Activated naive CD4-positive, alpha-beta T cell treated with anti-CD3 and anti-CD28 coated beads for 36 hours (primary cell): Measurements from ENCODE around the gene GALK1. TPM values are rescaled to one million over a fixed set of nuclear protein-coding genes. Genes with fewer than 3 reads are reported as not detected.

Experiments used
- CTCF ChIA-PET: fragments of 350-600 bp; sonication (Branson Sonifier 250); formaldehyde crosslinking; loops from one replicate; lab custom pipeline; 2021; ENCODE audit warnings: antibody characterized with exemption; lab: Charles Lee
- DNase-seq: peaks from one replicate; pipeline ENCODE4 v3.0.0-alpha.2; 2020
- H3K27ac Mint-ChIP-seq: one replicate; pipeline ENCODE4 v1.8.0; 2021; ENCODE audit warnings: mild to moderate bottlenecking, mixed read lengths
- H3K27me3 Mint-ChIP-seq: one replicate; pipeline ENCODE4 v1.8.0; 2021; ENCODE audit warnings: low read depth, mixed read lengths
- H3K36me3 Mint-ChIP-seq: one replicate; pipeline ENCODE4 v1.8.0; 2021; ENCODE audit warnings: low read depth, mixed read lengths
- H3K4me1 Mint-ChIP-seq: one replicate; pipeline ENCODE4 v1.8.0; 2021; ENCODE audit warnings: low read depth, mixed read lengths
- H3K4me3 Mint-ChIP-seq: one replicate; pipeline ENCODE4 v1.8.0; 2021; ENCODE audit warnings: mild to moderate bottlenecking, moderate library complexity, mixed read lengths
- H3K9me3 Mint-ChIP-seq: one replicate; pipeline ENCODE4 v1.8.0; 2021; ENCODE audit warnings: mixed read lengths
- intact Hi-C: fragments of 100-400 bp; cut with micrococcal nuclease; formaldehyde crosslinking; loops from one replicate; pipeline ENCODE4 v1.15.1; 2023
- microRNA-seq: library from miRNA; unstranded; fragments of <30 nt; microRNA quantifications from one replicate; pipeline ENCODE4 v1.2.0, GENCODE V29; 2022; ENCODE audit warnings: borderline microRNAs expressed, borderline replicate concordance
- total RNA-seq, 2 experiments: library from RNA; stranded (reverse); gene quantifications; one replicate each; pipeline ENCODE4 v1.2.3, GENCODE V29; 2021

Gene GALK1
- total RNA-seq, 2 experiments from 2014 or later: 48.7 to 50.2 TPM

DNA sequence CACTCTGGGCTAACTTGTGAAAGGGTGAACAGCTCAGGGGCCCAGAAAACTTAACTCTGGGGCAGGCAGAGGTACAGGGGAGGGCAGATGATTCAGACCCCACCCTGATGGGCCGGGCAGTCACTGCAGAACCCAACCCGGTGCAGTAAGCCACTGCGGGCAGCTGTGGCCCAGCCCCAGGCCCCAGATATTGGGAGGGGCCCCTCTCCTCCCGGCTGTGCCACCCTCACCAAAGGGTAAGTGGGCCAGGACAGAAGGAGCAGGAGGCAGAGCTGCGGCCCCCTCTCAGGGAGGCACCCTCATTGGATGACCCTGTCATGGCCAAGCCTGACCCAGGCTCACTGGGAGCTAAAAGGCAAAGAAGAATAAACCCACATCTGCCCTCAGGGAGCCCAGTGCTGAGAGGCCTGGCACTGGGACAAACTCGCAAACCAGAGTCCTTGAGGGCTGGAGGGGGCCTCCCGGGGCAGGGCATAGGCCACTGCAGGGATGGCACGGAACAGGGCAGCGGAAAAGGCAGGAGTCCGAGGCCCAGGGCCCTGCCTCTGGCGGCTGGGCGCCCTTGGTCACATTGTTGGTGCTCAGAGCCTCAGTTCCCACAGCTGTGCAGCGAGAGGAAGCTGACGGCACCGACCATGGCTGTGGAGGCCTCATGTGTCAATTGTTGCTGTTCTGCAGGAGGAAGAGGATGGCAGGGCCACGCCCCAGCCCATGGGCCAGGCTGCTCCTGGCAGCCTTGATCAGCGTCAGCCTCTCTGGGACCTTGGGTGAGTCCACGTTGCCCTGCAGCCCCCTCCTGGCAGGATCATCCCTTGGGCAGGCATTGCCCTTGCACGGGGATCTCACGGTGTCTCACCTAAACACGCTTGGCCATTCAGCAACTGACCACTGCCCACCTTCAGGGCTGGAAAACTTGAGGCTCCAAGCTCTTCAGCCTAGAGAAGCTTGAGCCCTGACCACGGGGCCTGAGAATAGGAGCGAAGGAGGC lies 40.7 kb downstream of the GALK1 start:
- peaks cover 5% of the 10 kb centered on the region for H3K27me3 Mint-ChIP-seq
- CTCF ChIA-PET: interaction anchor here (0.6 kb wide), 1 partner anchor 356 kb away, joined by 3 read pairs; no protein-coding TSS in a partner anchor
- no peak overlapping the region for H3K27ac Mint-ChIP-seq
- H3K36me3 Mint-ChIP-seq: no peaks in the 10 kb centered on the region
- H3K4me3 Mint-ChIP-seq: no peak overlapping the region
- no peak for DNase-seq
- no peaks in the 10 kb centered on the region for H3K9me3 Mint-ChIP-seq
- intact Hi-C loops: loop anchor here (5.0 kb wide), 1 partner anchor 37 kb away; no protein-coding TSS in a partner anchor
- H3K4me1 Mint-ChIP-seq: peaks cover 2% of the 10 kb centered on the region

DNA sequence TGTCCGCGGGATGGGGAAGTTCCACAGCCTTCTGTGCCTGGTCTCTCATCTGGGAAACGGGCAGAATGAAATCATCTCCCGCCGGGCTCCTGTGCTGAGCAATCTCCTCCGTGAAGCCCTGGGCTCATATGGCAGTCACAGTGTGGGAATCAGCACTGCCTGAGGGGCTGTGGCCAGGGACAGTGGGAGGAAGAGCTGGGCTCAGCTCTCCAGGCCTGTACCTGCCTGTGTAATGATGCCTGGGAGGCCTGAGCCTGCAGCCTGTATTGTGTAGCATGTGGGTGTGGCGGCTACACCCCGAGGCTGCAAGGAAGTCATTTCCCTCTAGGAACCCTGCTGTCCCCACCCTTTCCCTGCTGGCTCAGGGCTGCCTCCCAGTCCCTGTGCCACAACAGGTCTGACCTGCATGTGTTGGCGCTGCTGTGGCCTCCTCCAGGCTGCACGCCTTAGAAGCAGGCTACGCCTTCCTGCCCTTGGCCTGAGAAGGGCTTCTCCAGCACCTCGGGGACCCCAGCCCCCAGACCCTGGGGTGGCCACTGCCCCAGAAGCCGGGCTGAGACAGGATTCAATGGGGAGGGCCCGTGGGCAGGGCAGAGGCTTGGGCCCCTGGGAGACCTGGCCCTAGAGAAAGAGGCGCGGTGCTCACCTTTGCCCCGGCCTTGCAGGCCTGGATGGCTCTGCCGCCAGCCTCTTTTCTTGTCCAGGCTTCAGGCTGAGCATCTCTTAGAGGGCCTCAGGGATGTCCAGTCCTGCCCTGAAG lies 41.6 kb downstream of the GALK1 start:
- Mint-ChIP-seq H3K36me3 (no peaks in the 10 kb centered on the region), H3K27ac (peak overlapping the region; percentile 46), H3K27me3 (peaks cover 5% of the 10 kb centered on the region), H3K4me1 (peaks cover 2% of the 10 kb centered on the region), H3K4me3 (no peak overlapping the region), H3K9me3 (no peaks in the 10 kb centered on the region)
- no peak for DNase-seq
- intact Hi-C loops: loop anchor here (5.0 kb wide), 1 partner anchor 36 kb away; no protein-coding TSS in a partner anchor
- CTCF ChIA-PET: no interaction called here

DNA sequence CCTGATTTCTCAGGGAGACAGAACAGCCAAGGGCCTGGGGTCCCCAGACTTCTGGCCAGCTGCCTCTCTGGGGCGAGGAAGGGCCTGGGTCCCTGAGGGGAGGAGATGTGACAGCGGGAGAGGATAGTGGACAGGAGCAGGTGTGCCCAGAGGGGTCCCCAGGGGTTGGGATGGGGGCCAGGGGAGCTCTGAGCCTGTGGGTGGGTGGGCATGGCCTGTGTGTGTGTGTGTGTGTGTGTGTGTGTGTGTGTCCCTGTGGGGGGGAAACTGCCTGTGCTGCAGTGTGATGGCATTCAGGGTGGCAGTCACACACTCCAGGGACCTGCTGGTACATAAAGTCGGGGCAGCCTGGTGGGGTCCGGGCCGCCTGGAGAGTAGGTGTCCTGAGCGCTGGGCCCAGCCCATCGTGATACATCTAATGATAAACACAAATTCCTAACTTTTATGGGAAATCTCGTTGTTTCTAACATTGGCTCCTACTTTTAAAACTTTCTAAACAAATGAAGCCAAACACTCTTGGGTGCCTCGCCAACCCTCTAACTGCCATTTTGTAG lies 42.4 kb downstream of the GALK1 start:
- Mint-ChIP-seq H3K4me1 (peaks cover 2% of the 10 kb centered on the region), H3K36me3 (no peaks in the 10 kb centered on the region), H3K27me3 (peaks cover 5% of the 10 kb centered on the region), H3K9me3 (no peaks in the 10 kb centered on the region), H3K27ac (no peak overlapping the region), H3K4me3 (no peak overlapping the region)
- intact Hi-C loops: loop anchor here (5.0 kb wide), 1 partner anchor 35 kb away; no protein-coding TSS in a partner anchor
- no peak for DNase-seq
- CTCF ChIA-PET: no interaction called here

DNA sequence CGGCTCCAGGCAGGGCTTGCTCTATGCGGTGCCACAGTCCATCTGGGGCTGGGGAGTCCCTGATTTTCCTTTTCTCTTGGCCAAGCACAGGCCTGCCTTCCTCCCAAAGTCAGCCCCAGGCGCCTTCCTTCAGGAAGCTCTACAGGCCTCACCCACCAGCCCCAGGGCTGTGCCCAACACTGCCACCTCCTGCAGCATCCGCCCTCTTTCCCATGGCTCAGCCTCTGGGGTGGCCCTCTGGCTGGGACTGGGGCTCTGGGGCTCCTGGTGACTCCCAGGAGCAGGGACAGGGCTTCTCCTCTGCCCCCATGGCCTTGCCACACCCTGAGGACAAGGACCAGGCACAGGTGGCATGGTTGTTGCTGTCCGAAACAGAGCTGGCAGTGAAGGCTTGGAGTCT lies 42.9 kb downstream of the GALK1 start:
- CTCF ChIA-PET: interaction anchor here (1.0 kb wide), 1 partner anchor 27 kb away, joined by 4 read pairs; no protein-coding TSS in a partner anchor
- Mint-ChIP-seq H3K36me3 (no peaks in the 10 kb centered on the region), H3K27me3 (peaks cover 5% of the 10 kb centered on the region), H3K9me3 (no peaks in the 10 kb centered on the region), H3K27ac (no peak overlapping the region), H3K4me1 (peaks cover 2% of the 10 kb centered on the region), H3K4me3 (peak overlapping the region; percentile 32)
- no peak for DNase-seq
- intact Hi-C loops: loop anchor here (5.0 kb wide), 1 partner anchor 35 kb away; no protein-coding TSS in a partner anchor

DNA sequence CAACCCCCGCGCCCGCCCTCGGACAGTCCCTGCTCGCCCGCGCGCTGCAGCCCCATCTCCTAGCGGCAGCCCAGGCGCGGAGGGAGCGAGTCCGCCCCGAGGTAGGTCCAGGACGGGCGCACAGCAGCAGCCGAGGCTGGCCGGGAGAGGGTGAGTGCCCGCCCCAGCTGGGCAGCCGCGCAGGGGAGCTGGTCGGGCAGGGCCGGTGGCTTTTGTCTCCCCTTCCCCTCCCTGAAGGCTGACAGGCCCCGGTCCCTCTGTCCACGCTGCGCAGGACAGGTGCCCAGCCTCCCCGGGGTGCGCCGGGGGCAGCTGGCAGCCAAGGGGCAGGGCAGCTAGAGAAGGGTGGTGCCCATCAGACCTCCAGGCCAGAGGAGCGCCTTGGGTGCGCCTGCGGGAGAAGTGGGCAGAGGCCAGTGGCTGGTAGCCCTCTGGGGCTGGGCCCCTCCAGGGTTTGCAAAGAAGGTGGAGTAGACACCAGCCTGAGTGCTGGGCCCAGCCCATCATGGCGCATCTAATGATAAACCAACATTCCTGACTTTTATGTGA lies 43.5 kb downstream of the GALK1 start:
- intact Hi-C loops: loop anchor here (5.0 kb wide), 1 partner anchor 34 kb away; no protein-coding TSS in a partner anchor
- Mint-ChIP-seq H3K27ac (no peak overlapping the region), H3K4me3 (no peak overlapping the region)

DNA sequence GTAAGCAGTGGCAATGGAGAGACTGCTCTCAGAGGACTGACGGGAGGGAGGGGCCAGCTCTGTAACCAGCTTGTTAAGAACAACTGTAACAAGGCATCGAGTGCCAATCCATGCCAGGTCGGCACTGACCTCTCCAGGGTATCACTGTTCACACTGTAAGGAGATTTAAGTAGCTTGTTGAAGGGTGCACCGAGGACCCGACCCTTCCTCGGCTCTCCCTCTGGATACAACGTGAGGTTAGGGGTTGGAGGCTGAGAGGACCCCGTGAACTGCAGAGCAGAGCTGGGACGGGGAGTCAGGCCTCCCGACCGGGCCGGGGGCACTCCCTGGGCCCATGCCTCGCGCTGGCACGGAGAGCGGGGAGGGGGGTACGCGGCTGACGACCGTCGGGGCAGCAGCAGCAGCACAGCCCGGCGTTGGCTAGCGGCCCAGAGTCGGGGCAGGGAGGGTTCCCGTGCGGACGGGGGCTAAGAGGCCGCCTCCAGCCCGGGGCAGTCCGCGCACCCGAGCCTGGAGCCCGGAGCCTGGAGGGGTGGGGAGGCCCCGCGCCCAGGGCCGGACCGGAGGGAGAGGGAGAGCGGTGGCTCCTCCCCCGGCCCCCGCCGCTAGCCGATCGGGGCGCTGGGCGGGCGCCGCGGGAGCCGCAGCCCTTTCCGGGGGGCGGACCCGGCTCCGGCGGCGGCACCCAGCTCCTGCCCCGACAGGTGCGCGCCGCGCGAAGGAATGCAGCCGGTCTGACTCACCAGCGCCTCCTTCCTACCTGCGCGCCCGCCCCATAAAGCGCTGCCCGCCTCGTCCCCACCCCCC lies 44.1 kb downstream of the GALK1 start, which contains the start of gene ITGB4:
TSS of gene ITGB4 (plus strand) at position 804 of the 807 bp plus-strand sequence. CDS start 3,245 bp downstream, outside the sequence.
- H3K36me3 Mint-ChIP-seq: no peaks in the 10 kb centered on the region
- no peaks in the 10 kb centered on the region for H3K9me3 Mint-ChIP-seq
- peak; percentile 68 for DNase-seq
- intact Hi-C loops: loop anchor here (5.0 kb wide), 1 partner anchor 34 kb away; no protein-coding TSS in a partner anchor
- CTCF ChIA-PET: interaction anchor here (0.7 to 1.2 kb wide), 5 partner anchors 27 to 67 kb away, joined by 3 to 10 read pairs (median 5); no protein-coding TSS in a partner anchor
- H3K4me3 Mint-ChIP-seq: peak within 1 kb of the TSS; percentile 67
- no peak within 1 kb of the TSS for H3K27ac Mint-ChIP-seq
- peaks cover 2% of the 10 kb centered on the region for H3K4me1 Mint-ChIP-seq
- H3K27me3 Mint-ChIP-seq: peaks cover 6% of the 10 kb centered on the region

More for the DNA sequence above, 43.5 kb downstream of the GALK1 start:
- DNase-seq: no peak
- no peaks in the 10 kb centered on the region for H3K9me3 Mint-ChIP-seq
- no peaks in the 10 kb centered on the region for H3K36me3 Mint-ChIP-seq
- CTCF ChIA-PET: interaction anchor here (1.0 kb wide), 1 partner anchor 28 kb away, joined by 4 read pairs; no protein-coding TSS in a partner anchor
- peaks cover 2% of the 10 kb centered on the region for H3K4me1 Mint-ChIP-seq
- H3K27me3 Mint-ChIP-seq: peaks cover 5% of the 10 kb centered on the region

DNA sequence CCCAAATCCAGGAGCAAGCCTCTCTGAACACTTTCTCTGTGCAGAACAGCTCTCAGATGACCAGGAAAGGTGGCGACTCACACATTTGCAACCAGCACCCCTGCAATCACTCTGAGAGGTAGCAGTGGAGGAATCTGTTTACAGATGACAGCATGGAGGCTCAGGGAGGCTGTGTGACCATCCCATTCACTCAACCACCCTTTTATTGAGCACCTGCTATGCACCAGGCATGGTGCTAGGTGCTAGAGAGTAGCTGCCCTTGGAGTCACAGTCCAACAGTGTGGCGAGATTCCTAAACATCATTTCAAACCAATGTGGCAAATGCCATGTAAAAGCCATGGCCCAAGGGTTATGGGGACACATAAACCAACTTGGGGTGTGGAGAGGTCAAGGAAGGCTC lies 45.3 kb downstream of the GALK1 start:
- Mint-ChIP-seq H3K27ac (no peak overlapping the region), H3K4me3 (peak overlapping the region; percentile 67), H3K4me1 (peaks cover 2% of the 10 kb centered on the region), H3K36me3 (no peaks in the 10 kb centered on the region), H3K9me3 (no peaks in the 10 kb centered on the region), H3K27me3 (peaks cover 6% of the 10 kb centered on the region)
- CTCF ChIA-PET: no interaction called here
- DNase-seq: no peak
- intact Hi-C loops: loop anchor here (5.0 kb wide), 1 partner anchor 32 kb away; no protein-coding TSS in a partner anchor

DNA sequence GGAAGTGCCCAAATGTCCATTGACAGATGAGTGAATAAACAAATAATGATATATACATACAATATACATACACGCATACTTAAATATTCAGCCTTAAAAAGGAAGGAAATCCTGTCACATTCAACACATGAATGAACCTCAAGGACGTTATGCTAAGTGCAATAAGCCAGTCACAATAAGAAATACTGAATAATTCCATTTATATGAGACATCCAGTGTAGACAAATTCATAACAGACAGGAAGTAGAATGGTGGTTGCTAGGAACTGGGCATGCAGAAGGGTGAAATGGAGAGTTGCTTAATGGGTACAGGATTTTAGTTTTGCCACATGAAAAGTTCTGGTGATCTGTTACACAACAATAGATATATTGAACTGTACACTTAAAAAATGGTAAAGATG lies 52.5 kb downstream of the GALK1 start:
- no peak overlapping the region for H3K27ac Mint-ChIP-seq
- peaks cover 2% of the 10 kb centered on the region for H3K36me3 Mint-ChIP-seq
- CTCF ChIA-PET: interaction anchor here (1.6 kb wide), 1 partner anchor 35 kb away, joined by 3 read pairs; no protein-coding TSS in a partner anchor
- H3K4me3 Mint-ChIP-seq: no peak overlapping the region
- intact Hi-C loops: no loop called here
- peaks cover 1% of the 10 kb centered on the region for H3K27me3 Mint-ChIP-seq
- no peaks in the 10 kb centered on the region for H3K9me3 Mint-ChIP-seq
- no peak for DNase-seq
- H3K4me1 Mint-ChIP-seq: no peaks in the 10 kb centered on the region

Small RNA genes lying within 50 kb of the gene (microRNA-seq; reads per million reads assigned to microRNA genes)
- gene MIR4738: 2.2 reads per million

Other genes with a start within 250 kb of the GALK1 start
- gene CASKIN2, start 249.7 kb downstream of the GALK1 start, total RNA-seq: 1 to 10 TPM; 1.0 to 1.1 TPM
- gene TSEN54, start 248.7 kb downstream of the GALK1 start, total RNA-seq: 10 to 100 TPM; 21.4 to 22.0 TPM
- 1 to 10 TPM; 6.2 to 6.8 TPM for gene LLGL2, start 239.5 kb downstream of the GALK1 start, total RNA-seq
- 10 to 100 TPM; 24.6 to 29.7 TPM for gene MYO15B, start 177.4 kb downstream of the GALK1 start, total RNA-seq
- not detected for gene SMIM5, start 131.8 kb downstream of the GALK1 start, total RNA-seq
- 10 to 100 TPM; 36.2 to 44.0 TPM for gene RECQL5, start 98.0 kb downstream of the GALK1 start, total RNA-seq
- gene SAP30BP, start 97.9 kb downstream of the GALK1 start, total RNA-seq: 10 to 100 TPM; 68.3 TPM
- gene ITGB4, start 43.7 kb downstream of the GALK1 start, total RNA-seq: 1 to 10 TPM in 1 of 2 experiments, under 1 TPM in 1; 0.83 to 1.0 TPM
- gene UNK, start 19.6 kb upstream of the GALK1 start, total RNA-seq: 10 to 100 TPM; 19.1 to 21.4 TPM
- gene UNC13D, start 79.2 kb upstream of the GALK1 start, total RNA-seq: 10 to 100 TPM; 98.5 to 99.1 TPM
- gene WBP2, start 90.1 kb upstream of the GALK1 start, total RNA-seq: 10 to 100 TPM; 65.0 to 68.7 TPM
- 1 to 10 TPM; 8.1 to 9.6 TPM for gene TRIM47, start 113.4 kb upstream of the GALK1 start, total RNA-seq
- 10 to 100 TPM; 24.5 to 25.5 TPM for gene TRIM65, start 131.8 kb upstream of the GALK1 start, total RNA-seq
- gene MRPL38, start 139.7 kb upstream of the GALK1 start, total RNA-seq: 100 to 1,000 TPM; 109 to 117 TPM
- 10 to 100 TPM; 20.7 to 21.0 TPM for gene FBF1, start 175.8 kb upstream of the GALK1 start, total RNA-seq
- gene ACOX1, start 214.0 kb upstream of the GALK1 start, total RNA-seq: 10 to 100 TPM; 31.4 to 34.9 TPM
- gene TEN1, start 214.0 kb upstream of the GALK1 start, total RNA-seq: 10 to 100 TPM in 1 of 2 experiments, 1 to 10 TPM in 1; 9.7 to 12.2 TPM
- 1 to 10 TPM; 3.1 to 5.0 TPM for gene CDK3, start 235.7 kb upstream of the GALK1 start, total RNA-seq